ENCODE data around the gene NEK1. TPM values are rescaled to one million over a fixed set of nuclear protein-coding genes. Genes with fewer than 3 reads are reported as not detected.

Gene NEK1
- total and polyA plus RNA-seq, 2 of the 8 experiments (the other 6 are each of a cell fraction or from before 2014, with no cell fraction given), result 3.9 to 11.7 TPM

- no peaks in the 10 kb centered on the region for H3K36me3 ChIP-seq (ENCODE audit: control insufficient read depth in 2 of 4, insufficient read depth in 4 of 4, low read length in 3 of 4)
- no peak overlapping the region for H3K4me3 ChIP-seq (ENCODE audit: extremely low read depth in 1 of 4, insufficient read depth in 2 of 4, low read depth in 3 of 4, low read length in 4 of 4)
- H3K14ac ChIP-seq (ENCODE audit: insufficient read length), result no peak overlapping the region
- no peak overlapping the region for H3K56ac ChIP-seq (replicated peaks; ENCODE audit: insufficient read length, low read depth, low read length)
- FAIRE-seq (no peak), DNase-seq (ENCODE audit: low read depth in 1 of 2, low spot score in 2 of 2) (no peak)
- H3K9me3 ChIP-seq (ENCODE audit: insufficient read depth in 2 of 2, low read depth in 1 of 2, low read length in 1 of 2), result no peaks in the 10 kb centered on the region
- no peaks in the 10 kb centered on the region for H3K4me1 ChIP-seq (replicated peaks in 1 of 4; ENCODE audit: control insufficient read depth in 3 of 4, insufficient read depth in 4 of 4, low read length in 3 of 4)
- no peak overlapping the region for H2BK20ac ChIP-seq (ENCODE audit: low read length)
- no peaks in the 10 kb centered on the region for H3K23me2 ChIP-seq (ENCODE audit: low read depth, low read length)
- H3K18ac ChIP-seq (ENCODE audit: extremely low read depth, low read length), result no peak overlapping the region
- H3K79me2 ChIP-seq (ENCODE audit: control insufficient read depth in 1 of 2, insufficient read depth in 2 of 2, low read length in 2 of 2), result peaks cover 7 to 77% of the 10 kb centered on the region in 2 experiments; a peak in 3 of 4 replicates
- no peak overlapping the region for H2BK12ac ChIP-seq (ENCODE audit: low read depth, low read length)
- H2BK15ac ChIP-seq (ENCODE audit: low read length), result no peak overlapping the region
- H4K5ac ChIP-seq (ENCODE audit: insufficient read length, low read depth, low read length), result no peak overlapping the region
- no peak overlapping the region for H2AK5ac ChIP-seq (ENCODE audit: low read depth, low read length)
- H4K8ac ChIP-seq (ENCODE audit: extremely low read depth, insufficient read depth, low read length), result no peak overlapping the region
- H3K4ac ChIP-seq (replicated peaks; ENCODE audit: insufficient read length, low read depth, low read length), result no peak overlapping the region
- H2AFZ ChIP-seq (ENCODE audit: low read length), result no peak overlapping the region
- H2BK120ac ChIP-seq (replicated peaks; ENCODE audit: low read depth, low read length), result no peak overlapping the region
- H3K79me1 ChIP-seq (ENCODE audit: low read depth, low read length), result no peaks in the 10 kb centered on the region; the same call in 1 of the 2 replicates
- ChIA-PET CTCF (ENCODE audit: partially characterized antibody) (interaction anchor here (0.8 kb wide), 1 partner anchor 13 kb away, joined by 4 read pairs; no protein-coding TSS in a partner anchor), POLR2A (ENCODE audit: partially characterized antibody) (no interaction called here)
- H3K23ac ChIP-seq (ENCODE audit: insufficient read length), result no peak overlapping the region
- no peak overlapping the region for H3K4me2 ChIP-seq (ENCODE audit: insufficient read depth in 1 of 2, low read depth in 2 of 2, low read length in 2 of 2)
- no peak overlapping the region for H2BK5ac ChIP-seq (ENCODE audit: low read depth, low read length)
- H4K20me1 ChIP-seq (replicated peaks in 1 of 2; ENCODE audit: control insufficient read depth in 1 of 2, insufficient read depth in 2 of 2, low read length in 2 of 2), result peaks cover 0 to 2% of the 10 kb centered on the region in 2 experiments
- H3K27ac ChIP-seq (ENCODE audit: low read depth, low read length), result no peak overlapping the region
- H3K9ac ChIP-seq (replicated peaks in 1 of 4; ENCODE audit: extremely low read depth in 1 of 4, low read depth in 3 of 4, low read length in 3 of 4), result no peak overlapping the region
- no peaks in the 10 kb centered on the region for H3K27me3 ChIP-seq (replicated peaks in 1 of 4; ENCODE audit: control insufficient read depth in 3 of 4, extremely low read depth in 1 of 4, insufficient read depth in 3 of 4, low read length in 3 of 4)
- 94% methylated on average over 2 of the region's 2 CpGs; no CpG with 5 or more reads in 1 of the 2 experiments for WGBS, 2 experiments (ENCODE audit: extremely low coverage in 1 of 2, insufficient coverage in 1 of 2, insufficient read length in 1 of 2, insufficient replicate concordance in 2 of 2, low coverage in 1 of 2, low lambda C conversion rate in 2 of 2, missing lambda C conversion rate in 1 of 2)
- H4K91ac ChIP-seq (replicated peaks; ENCODE audit: insufficient read length, low read length), result no peak overlapping the region
- no peak for TF ChIP-seq RNF2 (IDR thresholded peaks at IDR 0.05; ENCODE audit: borderline replicate concordance, low read depth, low read length, missing control alignments, poor library complexity, severe bottlenecking)
- TF ChIP-seq ASH2L (IDR thresholded peaks at IDR 0.05; ENCODE audit: low read length), result no peak
- TF ChIP-seq CREB1 (IDR thresholded peaks at IDR 0.05), result no peak
- no peak for TF ChIP-seq SIN3A (conservative IDR thresholded peaks at IDR 0.05 in 1 of 2, IDR thresholded peaks at IDR 0.05 in 1 of 2; ENCODE audit: low read depth in 1 of 2, low read length in 2 of 2)
- TF ChIP-seq, protein P1, sequence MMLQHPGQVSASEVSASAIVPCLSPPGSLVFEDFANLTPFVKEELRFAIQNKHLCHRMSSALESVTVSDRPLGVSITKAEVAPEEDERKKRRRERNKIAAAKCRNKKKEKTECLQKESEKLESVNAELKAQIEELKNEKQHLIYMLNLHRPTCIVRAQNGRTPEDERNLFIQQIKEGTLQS (IDR thresholded peaks at IDR 0.05; ENCODE audit: insufficient read depth, low read depth, low read length), result no peak
- no peak for TF ChIP-seq FOSL1 (IDR thresholded peaks at IDR 0.05; ENCODE audit: insufficient read depth, low read depth, low read length)
- TF ChIP-seq HDAC6 (IDR thresholded peaks at IDR 0.05; ENCODE audit: low read depth, low read length), result no peak
- TF ChIP-seq BACH1 (IDR thresholded peaks at IDR 0.05; ENCODE audit: low read length), result no peak
- no peak for TF ChIP-seq SP1 (IDR thresholded peaks at IDR 0.05; ENCODE audit: low read depth, low read length)
- TF ChIP-seq BRCA1 (IDR thresholded peaks at IDR 0.05; ENCODE audit: low read depth, low read length), result no peak
- no peak for TF ChIP-seq RBBP5 (IDR thresholded peaks at IDR 0.05; ENCODE audit: borderline replicate concordance, low read depth, low read length)
- no peak for TF ChIP-seq PHF8 (conservative IDR thresholded peaks at IDR 0.05; ENCODE audit: low read depth, low read length)
- no peak for TF ChIP-seq SIRT6 (IDR thresholded peaks at IDR 0.05; ENCODE audit: low read length)
- no peak for TF ChIP-seq POU5F1 (IDR thresholded peaks at IDR 0.05; ENCODE audit: low read depth, low read length)
- TF ChIP-seq TEAD4 (IDR thresholded peaks at IDR 0.05; ENCODE audit: low read depth, low read length), result no peak
Observed at GRCh38 chr4:169628579-169628978, 16.2 kb upstream of the NEK1 start.
